Gastroesophageal sphincter (tissue), 4 donors: Measurements from ENCODE around the gene EPS8L1. TPM values are rescaled to one million over a fixed set of nuclear protein-coding genes. Genes with fewer than 3 reads are reported as not detected.

Experiments used
- ATAC-seq: fragments of 150-250 bp; one replicate; pipeline ENCODE4 v1.9.1; 2016; ENCODE audit warnings: mild to moderate bottlenecking, moderate library complexity
- H3K27ac ChIP-seq, 4 donors: fragments of 200-600 bp; sonication (generic) in 3 of 4; 1 replicate in 3 of 4; 2 replicates in 1 of 4; pipeline ENCODE4 v1.5.1; 2016 to 2019
- H3K27me3 ChIP-seq: fragments of 200-600 bp; sonication (generic); one replicate; pipeline ENCODE4 v1.5.1; 2019
- H3K36me3 ChIP-seq, 2 donors: fragments of 200-600 bp; sonication (generic); one replicate each; pipeline ENCODE4 v1.5.1; 2019; ENCODE audit warnings: control low read depth in 1 of 2
- H3K4me1 ChIP-seq, 3 donors: fragments of 200-600 bp; sonication (generic); 1 replicate in 2 of 3; 2 replicates in 1 of 3; pipeline ENCODE4 v1.5.1; 2016 to 2019; ENCODE audit warnings: control low read depth in 2 of 3
- H3K4me3 ChIP-seq, 2 donors: fragments of 200-600 bp; sonication (generic); one replicate each; pipeline ENCODE4 v1.5.1; 2019; ENCODE audit warnings: mild to moderate bottlenecking in 1 of 2, moderate library complexity in 1 of 2
- H3K9me3 ChIP-seq, 3 donors: fragments of 200-600 bp; sonication (generic); one replicate each; pipeline ENCODE4 v1.5.1; 2017 to 2019; ENCODE audit warnings: control low read depth in 2 of 3
- CTCF ChIP-seq, 4 experiments: fragments of 200-600 bp in 2 of 4; fragments of 450-650 bp in 2 of 4; sonication (generic) in 1 of 4; IDR thresholded peaks; one replicate each; pipeline ENCODE4 v1.5.1; 2017 to 2019; ENCODE audit warnings: antibody characterized with exemption in 4 of 4, mild to moderate bottlenecking in 2 of 4, moderate library complexity in 2 of 4
- EP300 ChIP-seq: sonication (generic); formaldehyde crosslinking; IDR thresholded peaks from one replicate; pipeline ENCODE4 v1.6.1; 2017; ENCODE audit warnings: antibody characterized with exemption, mild to moderate bottlenecking
- POLR2A ChIP-seq, 2 donors: fragments of 450-650 bp; IDR thresholded peaks; one replicate each; pipeline ENCODE4 v1.6.1; 2017; ENCODE audit warnings: antibody characterized with exemption in 2 of 2, mild to moderate bottlenecking in 2 of 2, moderate library complexity in 1 of 2
- POLR2AphosphoS5 ChIP-seq: sonication (generic); formaldehyde crosslinking; IDR thresholded peaks from one replicate; pipeline ENCODE4 v1.6.1; 2017; ENCODE audit warnings: antibody characterized with exemption
- WGBS, 2 donors: methylation state at CpG; one replicate each; pipeline ENCODE4 v1.1.5; 2018; ENCODE audit warnings: low coverage in 1 of 2; 5-methylcytosine and 5-hydroxymethylcytosine counted together
- total RNA-seq, 4 donors: library from RNA; depleted of rRNA; stranded (reverse); fragments of >200 nt; gene quantifications; one replicate each; pipeline ENCODE4 v1.1.0, GENCODE V29; 2016

Gene EPS8L1
- total RNA-seq, 4 donors from 2014 or later = 2.2 to 10.5 (median 2.5) TPM

- H3K36me3 ChIP-seq = no peaks in the 10 kb centered on the region
- no peak for ATAC-seq
- H3K4me3 ChIP-seq = no peak overlapping the region
- no peak for TF ChIP-seq POLR2AphosphoS5
- TF ChIP-seq POLR2A (IDR thresholded peaks at IDR 0.05) = no peak
- TF ChIP-seq CTCF (IDR thresholded peaks at IDR 0.05) = no peak
- TF ChIP-seq EP300 = no peak
- peaks cover 93% of the 10 kb centered on the region for H3K27me3 ChIP-seq
- peaks cover 0 to 24% (median 11%) of the 10 kb centered on the region in 3 donors for H3K4me1 ChIP-seq
- no peak overlapping the region for H3K27ac ChIP-seq
- H3K9me3 ChIP-seq = peaks cover 0 to 15% (median 0%) of the 10 kb centered on the region in 3 donors
- 62 to 83% methylated on average over 2 of the region's 2 CpGs for WGBS, 2 donors
Measured at GRCh38 chr19:55077106-55077505, 1.4 kb downstream of the EPS8L1 start.

- peaks cover 0 to 32% (median 14%) of the 10 kb centered on the region in 3 donors for H3K4me1 ChIP-seq
- H3K36me3 ChIP-seq = no peaks in the 10 kb centered on the region
- 59 to 100% methylated on average over 1 to 4 of the region's 5 CpGs for WGBS, 2 donors
- no peaks in the 10 kb centered on the region for H3K9me3 ChIP-seq
- no peak overlapping the region for H3K4me3 ChIP-seq
- no peak for ATAC-seq
- no peak for TF ChIP-seq POLR2AphosphoS5
- TF ChIP-seq EP300 = no peak
- TF ChIP-seq CTCF (IDR thresholded peaks at IDR 0.05) = no peak
- no peak for TF ChIP-seq POLR2A (IDR thresholded peaks at IDR 0.05)
- H3K27ac ChIP-seq = no peak overlapping the region
- H3K27me3 ChIP-seq = peaks cover 93% of the 10 kb centered on the region
Measured at GRCh38 chr19:55078996-55079395, 3.3 kb downstream of the EPS8L1 start.

GRCh38 chr19:55079400-55080038 lies 3.9 kb downstream of the EPS8L1 start:
- peaks cover 93% of the 10 kb centered on the region for H3K27me3 ChIP-seq
- ATAC-seq = no peak
- no peak for TF ChIP-seq POLR2A (IDR thresholded peaks at IDR 0.05)
- TF ChIP-seq EP300 = no peak
- TF ChIP-seq CTCF (IDR thresholded peaks at IDR 0.05) = no peak
- TF ChIP-seq POLR2AphosphoS5 = no peak
- H3K27ac ChIP-seq = no peak overlapping the region
- peaks cover 0 to 32% (median 14%) of the 10 kb centered on the region in 3 donors for H3K4me1 ChIP-seq
- WGBS, 2 donors = 47 to 78% methylated on average over 2 to 6 of the region's 19 CpGs
- H3K9me3 ChIP-seq = no peaks in the 10 kb centered on the region
- H3K36me3 ChIP-seq = no peaks in the 10 kb centered on the region
- no peak overlapping the region for H3K4me3 ChIP-seq

GRCh38 chr19:55080121-55080967 lies 4.7 kb downstream of the EPS8L1 start:
- Histone ChIP-seq H3K4me1 (peaks cover 0 to 32% (median 14%) of the 10 kb centered on the region in 3 donors), H3K4me3 (peak overlapping the region in 1 of 2 donors; percentile 51), H3K36me3 (no peaks in the 10 kb centered on the region), H3K27me3 (peaks cover 93% of the 10 kb centered on the region), H3K27ac (no peak overlapping the region), H3K9me3 (no peaks in the 10 kb centered on the region)
- WGBS, 2 donors = 4 to 17% methylated on average over 2 to 21 of the region's 55 CpGs
- TF ChIP-seq POLR2A (IDR thresholded peaks at IDR 0.05) = no peak
- no peak for TF ChIP-seq CTCF (IDR thresholded peaks at IDR 0.05)
- no peak for TF ChIP-seq POLR2AphosphoS5
- no peak for TF ChIP-seq EP300
- peak; percentile 23 for ATAC-seq
